NCI-H187 treated with DMSO at 0.1 percent for 48 hours (cell line): Measurements from ENCODE around the gene DNAJC12.
"Not testable (repeated sequence)": the region's sequence is repeated elsewhere in the genome, so short reads cannot be mapped to it uniquely, and the experiment has no call there.

Source experiments
- DNase-seq: peaks from one replicate; lab custom pipeline; 2025; lab: John Stamatoyannopoulos, UW

DNAJC12 gene

DNA sequence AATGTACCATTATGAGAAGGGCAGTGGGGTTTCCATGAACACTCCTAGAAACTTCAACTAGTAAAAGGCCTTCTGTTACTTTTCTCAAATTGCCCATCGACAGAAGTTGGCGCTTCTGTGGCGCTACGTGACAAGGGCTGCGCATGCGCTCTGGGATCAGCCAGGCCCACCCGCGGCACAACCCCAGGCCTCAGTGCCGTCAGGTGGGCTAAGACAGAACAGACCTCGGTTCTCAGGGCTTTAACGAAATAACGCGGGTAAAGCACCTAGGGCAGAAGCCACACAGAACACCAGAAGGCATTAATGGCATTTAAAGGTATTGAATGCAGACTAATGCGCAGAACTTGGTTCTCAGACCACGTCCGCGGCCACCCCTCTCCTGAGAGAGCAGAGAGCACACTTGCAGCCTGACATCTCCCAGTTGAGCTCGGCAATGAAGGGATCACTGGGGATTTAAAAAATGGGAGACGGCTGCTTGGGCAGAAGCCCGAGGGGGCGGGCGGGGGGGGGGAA lies 74.4 kb downstream of the DNAJC12 start:
- peak; percentile 41 for DNase-seq

DNA sequence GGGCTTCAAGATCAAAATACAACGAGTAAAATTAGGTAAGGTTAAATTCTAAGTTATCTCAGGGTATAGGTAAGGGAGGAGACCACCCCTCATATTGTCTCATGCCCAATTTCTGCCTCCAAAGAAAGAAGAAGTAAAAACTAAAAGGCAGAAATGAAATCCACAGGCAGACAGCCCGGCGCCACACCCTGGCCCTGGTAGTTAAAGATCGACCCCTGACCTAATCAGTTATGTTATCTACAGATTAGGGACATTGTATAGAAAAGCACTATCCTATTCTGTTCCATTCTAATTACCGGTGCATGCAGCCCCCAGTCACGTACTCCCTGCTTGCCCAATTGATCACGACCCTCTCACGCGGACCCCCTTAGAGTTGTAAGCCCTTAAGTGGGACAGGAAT lies 75.4 kb downstream of the DNAJC12 start:
- not testable (repeated sequence) for DNase-seq

DNA sequence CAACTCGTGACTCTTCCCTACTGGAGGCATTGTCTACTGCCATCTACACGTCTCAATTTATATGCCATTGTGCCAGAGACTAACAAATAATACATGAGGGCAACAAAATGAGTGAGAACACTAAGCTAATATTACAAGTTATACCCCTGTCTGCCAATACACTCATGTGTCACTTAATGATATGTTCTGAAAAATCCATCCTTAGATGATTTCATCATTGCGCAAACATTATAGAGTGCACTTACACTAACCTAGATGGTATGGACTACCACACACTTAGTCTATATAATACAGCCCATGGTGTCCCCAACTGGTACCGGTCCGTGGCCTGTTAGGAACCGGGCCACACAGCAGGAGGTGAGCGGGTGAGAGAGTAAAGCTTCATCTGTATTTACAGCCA lies 77.7 kb downstream of the DNAJC12 start:
- DNase-seq = no peak
